ENCODE measurements around the gene ZCCHC7.

- TF ChIP-seq CTCF (IDR thresholded peaks at IDR 0.05) (no peak), EP300 (IDR thresholded peaks at IDR 0.05) (no peak)
Measured at GRCh38 chr9:37251452-37251851, 131.1 kb downstream of the ZCCHC7 start.
